SU-DHL-6 (cell line): ENCODE data around the gene TAF11L12.
"Not testable (repeated sequence)": the region's sequence is repeated elsewhere in the genome, so short reads cannot be mapped to it uniquely, and the experiment has no call there.

ENCODE experiments used
- CTCF ChIP-seq: fragments of 200-600 bp; sonication (generic); IDR thresholded peaks from one replicate; pipeline ENCODE4 v1.5.1; 2017; ENCODE audit warnings: antibody characterized with exemption, mild to moderate bottlenecking, low read length, moderate library complexity; ENCODE audit not compliant: insufficient read depth, poor library complexity, severe bottlenecking
- EZH2phosphoT487 ChIP-seq: fragments of 200-600 bp; sonication (generic), shearing (Covaris generic); conservative IDR thresholded peaks from 2 replicates; pipeline ENCODE4 v1.6.1; 2018; ENCODE audit warnings: mild to moderate bottlenecking, antibody characterized with exemption, low read length, moderate library complexity, mixed read lengths

DNA sequence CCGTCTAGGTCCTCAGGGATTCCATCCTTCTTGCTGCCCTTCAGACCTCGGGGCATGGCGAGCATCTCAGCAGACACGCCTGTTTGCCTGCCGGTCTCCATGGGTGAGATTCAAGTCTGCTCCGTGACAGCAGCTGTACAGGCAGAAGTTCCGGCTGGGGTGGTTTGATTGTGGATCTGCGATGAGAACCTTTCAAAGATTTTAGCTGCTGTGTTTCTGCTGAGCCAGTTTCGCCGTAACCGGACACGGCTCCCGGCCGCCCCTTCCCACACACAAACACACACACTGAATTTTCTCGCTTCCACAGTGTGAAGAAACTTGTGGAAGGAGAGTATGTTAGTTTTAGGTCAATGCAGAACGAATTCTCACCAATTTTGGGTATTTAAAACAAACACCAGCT, 24.5 kb upstream of the TAF11L12 start, which contains the start of gene TAF11L7:
- not testable (repeated sequence) for TF ChIP-seq CTCF, EZH2phosphoT487
